Left ventricle myocardium inferior (tissue), 1 donor: ENCODE data around the gene CDS2. TPM values are rescaled to one million over a fixed set of nuclear protein-coding genes. Genes with fewer than 3 reads are reported as not detected.

Experiments
- DNase-seq: peaks from one replicate; pipeline ENCODE4 v3.0.0-alpha.2; 2020
- H3K27ac ChIP-seq: fragments of 200-600 bp; replicated peaks from 2 replicates; pipeline ENCODE4 v1.8.0; 2021
- H3K27me3 ChIP-seq: fragments of 200-600 bp; 2 replicates; pipeline ENCODE4 v1.8.0; 2021; ENCODE audit warnings: low read depth
- H3K36me3 ChIP-seq: fragments of 200-600 bp; 2 replicates; pipeline ENCODE4 v1.8.0; 2021
- H3K4me1 ChIP-seq: fragments of 200-600 bp; 2 replicates; pipeline ENCODE4 v1.8.0; 2021
- H3K4me3 ChIP-seq: fragments of 200-600 bp; 2 replicates; pipeline ENCODE4 v1.8.0; 2021; ENCODE audit warnings: mild to moderate bottlenecking, moderate library complexity
- H3K9me3 ChIP-seq: fragments of 200-600 bp; replicated peaks from 2 replicates; pipeline ENCODE4 v1.8.0; 2021
- intact Hi-C: fragments of 100-400 bp; cut with micrococcal nuclease; formaldehyde crosslinking; loops from one replicate; pipeline ENCODE4 v1.11.0; 2022
- total RNA-seq: library from RNA; stranded (reverse); fragmentation: NEBNext Ultra II Directional; extraction: Animal tissue kit (Norgen Biotek cat#: 25700); gene quantifications from one replicate; pipeline ENCODE4 v1.2.1, GENCODE V29; 2021
- TF ChIP-seq, protein P1 (sequence below): fragments of 200-600 bp; IDR thresholded peaks from 2 replicates; pipeline ENCODE4 v1.8.0; 2021; ENCODE audit warnings: antibody characterized with exemption, mild to moderate bottlenecking, borderline replicate concordance
- donor health status: DM: no; HTN: yes; CAD: no; lungs with severe emphysema.

CDS2 gene
- total RNA-seq, 1 donor from 2014 or later, result 79.0 TPM

DNA sequence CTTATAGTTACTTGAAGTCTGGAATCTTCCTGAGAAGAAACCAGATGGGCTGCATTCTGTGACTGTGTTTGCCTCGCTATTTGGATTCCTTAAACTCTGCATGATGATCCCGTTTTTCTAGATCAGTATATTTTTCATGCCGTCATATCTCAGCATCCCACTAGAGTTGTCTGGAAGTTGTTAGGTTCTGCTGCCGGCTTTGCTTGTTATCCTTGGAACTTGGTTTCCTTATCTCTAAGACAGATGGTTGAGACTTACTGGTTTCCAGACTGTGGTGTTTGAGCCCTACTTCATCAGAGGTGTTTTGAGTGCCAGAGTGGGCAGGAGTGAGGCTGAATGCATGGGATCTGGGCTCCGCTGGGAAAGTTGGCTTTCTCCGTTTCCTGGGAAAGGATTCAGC lies 50.3 kb downstream of the CDS2 start:
- peaks cover 95% of the 10 kb centered on the region for H3K4me1 ChIP-seq
- intact Hi-C loops, result no loop called here

GRCh38 chr20:5178046-5178445 lies 51.2 kb downstream of the CDS2 start:
- TF ChIP-seq, protein P1, sequence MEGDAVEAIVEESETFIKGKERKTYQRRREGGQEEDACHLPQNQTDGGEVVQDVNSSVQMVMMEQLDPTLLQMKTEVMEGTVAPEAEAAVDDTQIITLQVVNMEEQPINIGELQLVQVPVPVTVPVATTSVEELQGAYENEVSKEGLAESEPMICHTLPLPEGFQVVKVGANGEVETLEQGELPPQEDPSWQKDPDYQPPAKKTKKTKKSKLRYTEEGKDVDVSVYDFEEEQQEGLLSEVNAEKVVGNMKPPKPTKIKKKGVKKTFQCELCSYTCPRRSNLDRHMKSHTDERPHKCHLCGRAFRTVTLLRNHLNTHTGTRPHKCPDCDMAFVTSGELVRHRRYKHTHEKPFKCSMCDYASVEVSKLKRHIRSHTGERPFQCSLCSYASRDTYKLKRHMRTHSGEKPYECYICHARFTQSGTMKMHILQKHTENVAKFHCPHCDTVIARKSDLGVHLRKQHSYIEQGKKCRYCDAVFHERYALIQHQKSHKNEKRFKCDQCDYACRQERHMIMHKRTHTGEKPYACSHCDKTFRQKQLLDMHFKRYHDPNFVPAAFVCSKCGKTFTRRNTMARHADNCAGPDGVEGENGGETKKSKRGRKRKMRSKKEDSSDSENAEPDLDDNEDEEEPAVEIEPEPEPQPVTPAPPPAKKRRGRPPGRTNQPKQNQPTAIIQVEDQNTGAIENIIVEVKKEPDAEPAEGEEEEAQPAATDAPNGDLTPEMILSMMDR, result no peak
- peaks cover 95% of the 10 kb centered on the region for H3K4me1 ChIP-seq
- peak overlapping the region; percentile 88 for H3K27ac ChIP-seq

More for the DNA sequence above, 50.3 kb downstream of the CDS2 start:
- Histone ChIP-seq H3K27ac (peak overlapping the region; percentile 88), H3K36me3 (peaks cover 59% of the 10 kb centered on the region), H3K9me3 (no peaks in the 10 kb centered on the region), H3K27me3 (no peaks in the 10 kb centered on the region), H3K4me3 (no peak overlapping the region)
- TF ChIP-seq, protein P1, result no peak
- no peak for DNase-seq

DNA sequence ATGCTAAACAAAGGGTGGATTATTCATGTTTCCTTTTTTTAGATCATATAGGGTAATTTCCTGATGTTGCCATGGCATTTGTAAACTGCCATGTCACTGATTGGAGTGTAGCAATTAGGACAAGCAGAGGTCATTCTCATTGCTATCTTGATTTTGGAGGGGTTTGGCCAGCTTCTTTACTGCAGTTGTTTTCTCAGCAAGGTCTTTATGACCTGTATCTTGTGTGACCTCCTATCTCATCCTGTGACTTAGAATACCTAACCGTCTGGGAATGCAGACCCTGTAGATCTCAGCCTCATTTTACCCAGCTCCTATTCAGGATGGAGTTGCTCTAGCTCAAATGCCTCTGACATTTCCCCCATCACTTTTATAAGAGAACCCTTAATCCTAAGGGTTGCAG lies 53.6 kb downstream of the CDS2 start:
- TF ChIP-seq, protein P1, result no peak
- intact Hi-C loops, result no loop called here
- Histone ChIP-seq H3K27ac (peak overlapping the region; percentile 79), H3K4me3 (no peak overlapping the region), H3K27me3 (no peaks in the 10 kb centered on the region), H3K9me3 (no peaks in the 10 kb centered on the region), H3K4me1 (peaks cover 91% of the 10 kb centered on the region), H3K36me3 (peaks cover 73% of the 10 kb centered on the region)
- no peak for DNase-seq

More at GRCh38 chr20:5178046-5178445, 51.2 kb downstream of the CDS2 start:
- H3K4me3 ChIP-seq, result no peak overlapping the region
- DNase-seq, result no peak
- H3K27me3 ChIP-seq, result no peaks in the 10 kb centered on the region
- H3K36me3 ChIP-seq, result peaks cover 69% of the 10 kb centered on the region
- intact Hi-C loops, result no loop called here
- H3K9me3 ChIP-seq, result no peaks in the 10 kb centered on the region

- no peaks in the 10 kb centered on the region for H3K9me3 ChIP-seq
- H3K36me3 ChIP-seq, result peaks cover 74% of the 10 kb centered on the region
- peak overlapping the region; percentile 79 for H3K27ac ChIP-seq
- no peaks in the 10 kb centered on the region for H3K27me3 ChIP-seq
- peaks cover 88% of the 10 kb centered on the region for H3K4me1 ChIP-seq
- intact Hi-C loops, result no loop called here
- H3K4me3 ChIP-seq, result no peak overlapping the region
- no peak for DNase-seq
- TF ChIP-seq, protein P1, result no peak
These were observed 54.1 kb downstream of the CDS2 start for GRCh38 chr20:5180933-5181332.

GRCh38 chr20:5181492-5181891 lies 54.7 kb downstream of the CDS2 start:
- H3K4me1 ChIP-seq, result peaks cover 87% of the 10 kb centered on the region
- H3K4me3 ChIP-seq, result no peak overlapping the region
- H3K27me3 ChIP-seq, result no peaks in the 10 kb centered on the region
- peaks cover 77% of the 10 kb centered on the region for H3K36me3 ChIP-seq
- no peak for DNase-seq
- TF ChIP-seq, protein P1, result no peak
- H3K27ac ChIP-seq, result peak overlapping the region; percentile 79
- intact Hi-C loops, result no loop called here
- H3K9me3 ChIP-seq, result no peaks in the 10 kb centered on the region
